Activated T-helper 1 cell treated with Interleukin-2 at 50 U/mL for 16 hours (primary cell): ENCODE results near the gene NRG3.

ENCODE experiments used
- DNase-seq: peaks from one replicate; pipeline ENCODE4 v3.0.0-alpha.2; 2020; ENCODE audit warnings: low read depth

The NRG3 gene

GRCh38 chr10:82847242-82847641 is 972.2 kb downstream of the NRG3 start:
- DNase-seq = no peak

- DNase-seq = no peak
Measured at GRCh38 chr10:82850191-82850590, 975.2 kb downstream of the NRG3 start.

- DNase-seq = no peak
Measured at GRCh38 chr10:82856957-82857613, 982.1 kb downstream of the NRG3 start.

DNA sequence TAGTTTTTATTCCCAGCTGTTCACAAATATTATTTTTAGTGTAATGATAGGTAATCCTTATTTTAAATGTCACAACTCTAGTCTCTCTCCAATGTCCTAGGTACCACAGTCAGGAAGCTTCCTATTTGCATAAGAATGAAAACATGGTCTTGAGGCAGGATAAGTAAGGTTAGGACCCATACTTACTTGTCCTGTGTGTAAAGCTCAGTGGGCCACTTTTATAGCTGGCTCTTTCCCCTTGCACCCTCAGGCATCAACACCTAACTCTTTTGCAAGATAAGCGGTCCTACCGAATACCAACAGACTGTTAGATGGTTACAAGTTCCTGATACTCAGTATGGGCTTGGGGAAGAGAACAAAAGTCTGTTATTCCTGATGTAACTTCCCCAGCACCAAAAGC is 986.9 kb downstream of the NRG3 start:
- no peak for DNase-seq

- DNase-seq = no peak
Measured at GRCh38 chr10:82865366-82865765, 990.4 kb downstream of the NRG3 start.

- DNase-seq = no peak
Measured at GRCh38 chr10:82866424-82867020, 991.5 kb downstream of the NRG3 start.

DNA sequence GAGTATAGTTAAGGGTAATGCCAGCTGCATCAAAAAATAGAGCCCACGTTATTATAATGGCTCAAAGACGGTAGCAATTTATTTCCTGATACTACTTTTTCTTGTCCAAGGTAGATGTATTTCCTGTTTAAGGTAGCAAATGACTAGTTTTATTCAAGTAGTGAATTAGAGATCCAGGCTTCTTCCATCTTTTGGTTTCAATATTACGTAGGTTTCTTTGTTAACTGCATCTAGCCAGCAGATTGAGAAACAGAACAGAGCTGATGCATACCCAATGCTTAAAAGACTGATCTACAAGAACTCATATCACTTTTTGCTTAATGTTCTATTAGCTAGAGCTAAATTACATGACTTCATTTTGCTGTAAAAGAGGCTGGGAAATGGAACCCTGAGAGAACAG is 992.1 kb downstream of the NRG3 start:
- no peak for DNase-seq

GRCh38 chr10:82874671-82875070 is 999.7 kb downstream of the NRG3 start:
- DNase-seq = no peak

- DNase-seq = no peak
Measured at GRCh38 chr10:82880776-82881290, 1005.8 kb downstream of the NRG3 start.

- no peak for DNase-seq
Measured at GRCh38 chr10:82882722-82883121, 1007.7 kb downstream of the NRG3 start.

DNA sequence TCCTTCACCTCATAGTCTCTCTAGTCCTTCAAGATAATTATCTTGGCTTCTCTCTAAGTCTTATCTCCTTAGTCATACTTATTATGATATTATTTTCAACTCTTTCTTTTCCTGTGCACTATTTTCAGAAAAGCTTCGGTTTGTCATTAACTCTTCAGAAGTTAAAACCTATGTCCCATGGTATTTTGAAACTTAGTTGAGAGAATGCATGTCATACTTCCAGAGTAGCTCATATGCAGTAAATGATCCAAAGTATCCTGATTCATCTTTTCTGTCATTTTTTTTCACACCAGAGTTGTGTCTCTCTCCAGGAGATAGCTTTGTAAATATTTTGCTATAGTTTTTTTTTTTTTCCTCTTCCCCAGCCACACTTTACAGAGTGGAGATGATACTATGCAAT is 1008.6 kb downstream of the NRG3 start:
- DNase-seq = no peak

- no peak for DNase-seq
Measured at GRCh38 chr10:82887488-82887887, 1012.5 kb downstream of the NRG3 start.

GRCh38 chr10:82888809-82889455 is 1013.9 kb downstream of the NRG3 start:
- DNase-seq = no peak

DNA sequence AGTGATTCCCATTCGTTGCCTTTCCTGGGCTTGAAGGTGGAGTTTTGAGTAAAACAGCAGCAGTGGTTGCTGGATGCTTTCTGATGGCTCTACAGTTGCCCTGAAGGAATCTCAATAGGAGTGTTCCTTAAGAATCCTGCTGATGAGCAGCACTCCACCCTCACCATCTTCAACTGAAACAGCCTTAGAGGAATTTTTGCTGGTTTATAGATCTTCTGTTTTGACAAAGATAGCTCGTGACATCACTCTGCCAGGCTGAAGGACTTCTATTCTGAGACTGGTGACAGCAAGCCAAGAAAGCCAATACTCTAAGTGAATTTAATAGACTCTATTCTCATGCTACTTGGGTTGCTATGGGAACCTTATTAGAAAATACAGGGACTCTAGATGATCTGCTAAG is 1014.7 kb downstream of the NRG3 start:
- DNase-seq = no peak

DNA sequence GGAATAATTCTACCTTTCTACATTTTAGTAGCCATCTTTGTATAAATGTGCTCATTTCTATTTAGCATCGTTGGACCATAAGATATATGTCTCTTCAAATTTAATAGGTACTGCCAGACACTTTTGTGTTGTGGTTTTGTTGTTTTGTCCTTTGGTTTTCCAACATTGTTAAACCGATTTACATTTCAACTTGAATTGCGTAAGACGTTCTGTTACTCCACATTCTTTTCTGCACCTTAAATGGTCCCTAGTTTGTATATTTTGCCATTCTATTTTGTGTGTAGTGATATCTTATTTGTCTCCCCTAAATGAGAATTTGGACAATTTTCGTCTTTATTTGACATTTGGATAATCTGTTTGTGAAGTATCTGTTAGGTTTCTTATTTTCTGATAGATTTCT is 1015.6 kb downstream of the NRG3 start:
- DNase-seq = no peak

DNA sequence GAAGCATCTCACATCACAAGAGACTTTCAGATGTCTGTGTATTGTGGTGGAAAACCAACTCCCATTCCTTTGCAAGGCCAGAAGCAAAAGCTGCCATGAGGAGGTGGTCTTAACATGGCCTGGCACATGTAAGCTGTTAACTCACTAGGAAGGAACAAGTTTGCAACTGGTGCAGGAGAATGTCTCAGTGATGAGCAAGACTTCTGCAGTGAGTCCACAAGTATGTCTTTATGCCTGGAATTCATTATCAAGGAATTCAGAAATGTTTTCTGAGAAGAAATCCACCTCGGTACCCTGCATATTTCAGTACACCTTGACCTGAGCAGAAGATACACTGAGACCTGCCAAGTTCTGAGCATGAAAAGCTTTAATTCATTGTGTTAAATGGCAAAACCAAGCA is 1033.1 kb downstream of the NRG3 start:
- no peak for DNase-seq

DNA sequence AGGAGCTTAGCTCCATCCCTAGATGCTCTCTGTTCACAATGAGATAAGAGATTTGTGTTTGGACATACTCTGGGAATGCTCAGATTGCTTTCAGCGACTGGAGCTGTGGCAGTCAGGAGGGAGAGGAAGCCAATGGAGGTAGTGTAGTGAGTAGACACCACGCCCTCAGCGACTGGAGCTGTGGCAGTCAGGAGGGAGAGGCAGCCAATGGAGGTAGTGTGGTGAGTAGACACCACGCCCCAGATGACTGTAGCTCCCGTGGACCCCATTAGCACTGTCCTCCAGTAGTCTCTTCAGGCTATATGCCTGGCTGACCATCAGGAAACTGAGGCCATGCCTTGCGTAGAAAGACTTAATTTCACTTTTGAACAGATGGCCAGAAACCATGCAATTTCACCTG is 1033.8 kb downstream of the NRG3 start:
- DNase-seq = no peak

GRCh38 chr10:82910301-82910700 is 1035.3 kb downstream of the NRG3 start:
- no peak for DNase-seq

DNA sequence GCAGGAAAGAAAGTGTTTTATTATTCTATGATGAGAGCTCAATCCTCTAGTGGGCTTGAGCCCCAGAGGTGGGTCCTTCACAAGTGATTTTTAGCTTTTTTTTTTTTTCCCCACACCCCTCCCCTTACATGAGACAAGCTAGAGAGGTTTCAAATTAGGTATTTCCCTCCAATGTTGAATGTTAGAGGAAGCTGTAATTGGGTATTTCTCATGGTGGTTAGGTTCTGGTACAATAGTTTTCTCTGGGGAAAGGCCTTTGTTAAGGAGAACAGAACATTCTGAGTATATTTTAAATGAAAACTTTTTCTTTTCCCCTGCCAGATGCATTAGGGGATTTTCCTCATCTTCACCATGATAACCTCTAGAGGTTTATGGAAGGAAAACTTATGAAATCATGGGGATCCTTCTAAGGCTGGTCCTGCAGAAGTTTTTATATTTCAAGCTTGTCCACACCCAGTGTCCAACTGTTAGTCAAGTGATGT is 1039.7 kb downstream of the NRG3 start:
- DNase-seq = no peak

DNA sequence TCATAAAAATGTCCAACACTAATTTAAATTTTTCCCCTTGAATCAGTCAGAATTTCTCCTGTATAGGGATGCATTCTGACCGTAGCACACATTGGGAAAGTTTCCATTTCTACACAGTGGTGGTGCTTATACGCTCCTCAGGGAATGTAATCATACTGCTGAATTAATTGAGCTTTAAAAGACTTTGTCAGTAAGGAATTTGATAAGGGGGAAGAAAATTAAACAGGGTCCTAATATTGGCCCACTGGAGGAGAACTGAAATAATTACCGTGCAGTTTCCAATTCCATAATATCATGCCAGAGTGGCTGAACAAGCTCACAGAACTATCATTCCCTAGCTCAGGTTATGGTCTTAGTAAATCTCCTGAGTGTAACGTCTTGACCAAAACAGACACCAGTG is 1041.9 kb downstream of the NRG3 start:
- no peak for DNase-seq

GRCh38 chr10:82918022-82918421 is 1043.0 kb downstream of the NRG3 start:
- DNase-seq = no peak

GRCh38 chr10:82922046-82922445 is 1047.1 kb downstream of the NRG3 start:
- DNase-seq = no peak

- DNase-seq = no peak
Measured at GRCh38 chr10:82922755-82923154, 1047.8 kb downstream of the NRG3 start.
